ENCODE measurements around the gene EVL. TPM values are rescaled to one million over a fixed set of nuclear protein-coding genes. Genes with fewer than 3 reads are reported as not detected.

The EVL gene
- total and polyA plus RNA-seq, 2 of the 8 experiments (the other 6 are each of a cell fraction or from before 2014, with no cell fraction given), result 30.7 to 64.6 TPM

GRCh38 chr14:100037353-100037752, 27.9 kb upstream of the EVL start:
- ChIA-PET POLR2A (ENCODE audit: partially characterized antibody) (interaction anchor here (1.6 to 1.9 kb wide), 2 partner anchors 11 to 13 kb away, joined by 3 to 6 read pairs; no protein-coding TSS in a partner anchor), CTCF (ENCODE audit: partially characterized antibody) (interaction anchor here (1.1 to 7.7 kb wide), 10 partner anchors 11 to 118 kb away, joined by 3 to 40 read pairs (median 5); no protein-coding TSS in a partner anchor)

More at GRCh38 chr14:100037353-100037752, 27.9 kb upstream of the EVL start:
- no peak overlapping the region for H3K4ac ChIP-seq (replicated peaks; ENCODE audit: insufficient read length, low read depth, low read length)
- no peak overlapping the region for H3K18ac ChIP-seq (ENCODE audit: extremely low read depth, low read length)
- no peak overlapping the region for H2BK20ac ChIP-seq (ENCODE audit: low read length)
- no peak overlapping the region for H2BK5ac ChIP-seq (ENCODE audit: low read depth, low read length)
- 88% methylated on average over 2 of the region's 2 CpGs; no CpG with 5 or more reads in 1 of the 2 experiments for WGBS, 2 experiments (ENCODE audit: extremely low coverage in 1 of 2, insufficient coverage in 1 of 2, insufficient read length in 1 of 2, insufficient replicate concordance in 2 of 2, low coverage in 1 of 2, low lambda C conversion rate in 2 of 2, missing lambda C conversion rate in 1 of 2)
- H3K27ac ChIP-seq (ENCODE audit: low read depth, low read length), result no peak overlapping the region
- H2BK120ac ChIP-seq (replicated peaks; ENCODE audit: low read depth, low read length), result no peak overlapping the region
- H4K91ac ChIP-seq (replicated peaks; ENCODE audit: insufficient read length, low read length), result no peak overlapping the region
- no peaks in the 10 kb centered on the region for H3K23me2 ChIP-seq (ENCODE audit: low read depth, low read length)
- no peak overlapping the region for H3K9ac ChIP-seq (replicated peaks in 1 of 4; ENCODE audit: extremely low read depth in 1 of 4, low read depth in 3 of 4, low read length in 3 of 4)
- no peak for FAIRE-seq
- no peak overlapping the region for H3K56ac ChIP-seq (replicated peaks; ENCODE audit: insufficient read length, low read depth, low read length)
- H3K36me3 ChIP-seq (ENCODE audit: control insufficient read depth in 2 of 4, insufficient read depth in 4 of 4, low read length in 3 of 4), result no peaks in the 10 kb centered on the region
- peaks cover 0 to 2% of the 10 kb centered on the region in 2 experiments for H4K20me1 ChIP-seq (replicated peaks in 1 of 2; ENCODE audit: control insufficient read depth in 1 of 2, insufficient read depth in 2 of 2, low read length in 2 of 2)
- no peak overlapping the region for H3K4me3 ChIP-seq (ENCODE audit: extremely low read depth in 1 of 4, insufficient read depth in 2 of 4, low read depth in 3 of 4, low read length in 4 of 4)
- no peak overlapping the region for H2AFZ ChIP-seq (ENCODE audit: low read length)
- no peak overlapping the region for H3K14ac ChIP-seq (ENCODE audit: insufficient read length)
- DNase-seq (ENCODE audit: low read depth in 1 of 2, low spot score in 2 of 2), result no peak
- H3K9me3 ChIP-seq (ENCODE audit: insufficient read depth in 2 of 2, low read depth in 1 of 2, low read length in 1 of 2), result no peaks in the 10 kb centered on the region
- no peak overlapping the region for H4K5ac ChIP-seq (ENCODE audit: insufficient read length, low read depth, low read length)
- H2BK12ac ChIP-seq (ENCODE audit: low read depth, low read length), result no peak overlapping the region
- H3K79me2 ChIP-seq (ENCODE audit: control insufficient read depth in 1 of 2, insufficient read depth in 2 of 2, low read length in 2 of 2), result no peaks in the 10 kb centered on the region; a peak in 1 of 4 replicates
- no peak overlapping the region for H2AK5ac ChIP-seq (ENCODE audit: low read depth, low read length)
- no peak overlapping the region for H2BK15ac ChIP-seq (ENCODE audit: low read length)
- no peak overlapping the region for H4K8ac ChIP-seq (ENCODE audit: extremely low read depth, insufficient read depth, low read length)
- no peak overlapping the region for H3K23ac ChIP-seq (ENCODE audit: insufficient read length)
- no peak overlapping the region for H3K4me2 ChIP-seq (ENCODE audit: insufficient read depth in 1 of 2, low read depth in 2 of 2, low read length in 2 of 2)
- no peaks in the 10 kb centered on the region; the same call in 1 of the 2 replicates for H3K79me1 ChIP-seq (ENCODE audit: low read depth, low read length)
- no peaks in the 10 kb centered on the region for H3K27me3 ChIP-seq (replicated peaks in 1 of 4; ENCODE audit: control insufficient read depth in 3 of 4, extremely low read depth in 1 of 4, insufficient read depth in 3 of 4, low read length in 3 of 4)
- no peak for TF ChIP-seq TAF7 (optimal IDR thresholded peaks at IDR 0.05; ENCODE audit: borderline replicate concordance, low read depth, low read length)
- TF ChIP-seq RFX5 (IDR thresholded peaks at IDR 0.05; ENCODE audit: borderline replicate concordance, low read depth, low read length), result no peak
- no peak for TF ChIP-seq CEBPB (IDR thresholded peaks at IDR 0.05; ENCODE audit: low read depth, low read length)
- TF ChIP-seq GABPA (IDR thresholded peaks at IDR 0.05; ENCODE audit: borderline replicate concordance, insufficient read depth, low read length), result no peak
- no peak for TF ChIP-seq EP300 (IDR thresholded peaks at IDR 0.05; ENCODE audit: borderline replicate concordance in 1 of 2, low read depth in 2 of 2, low read length in 2 of 2)
- no peak for TF ChIP-seq JUND (IDR thresholded peaks at IDR 0.05; ENCODE audit: low read length)
- no peak for TF ChIP-seq CBX8 (IDR thresholded peaks at IDR 0.05; ENCODE audit: borderline replicate concordance, low read depth, low read length)
- no peak for TF ChIP-seq CREB1 (IDR thresholded peaks at IDR 0.05)
- no peak for TF ChIP-seq BCL11A (IDR thresholded peaks at IDR 0.05; ENCODE audit: low read depth in 2 of 2, low read length in 2 of 2)
- no peak for TF ChIP-seq JUN (IDR thresholded peaks at IDR 0.05; ENCODE audit: low read depth, low read length)
- no peak for TF ChIP-seq YY1 (IDR thresholded peaks at IDR 0.05; ENCODE audit: low read depth, low read length)
- no peak for TF ChIP-seq EGR1 (IDR thresholded peaks at IDR 0.05; ENCODE audit: borderline replicate concordance, low read depth, low read length)
- no peak for TF ChIP-seq SUZ12 (IDR thresholded peaks at IDR 0.05; ENCODE audit: low read length)
- no peak for TF ChIP-seq GTF2F1 (IDR thresholded peaks at IDR 0.05; ENCODE audit: borderline replicate concordance, low read depth, low read length)
- no peaks in the 10 kb centered on the region; a peak in 1 of 7 replicates for H3K4me1 ChIP-seq (replicated peaks in 1 of 4; ENCODE audit: control insufficient read depth in 3 of 4, insufficient read depth in 4 of 4, low read length in 3 of 4)

All from H1 (cell line).